GM19397 (cell line): Measurements from ENCODE around the gene OTUB2.
A peak's percentile ranks its signal among the peaks of the same experiment; 100 is the strongest.
"Not testable (repeated sequence)": the region's sequence is repeated elsewhere in the genome, so short reads cannot be mapped to it uniquely, and the experiment has no call there.

Experiments used
- ATAC-seq: cut with Tn5 transposase; IDR thresholded peaks from one replicate; pipeline ENCODE4 v1.9.1; 2021; ENCODE audit warnings: mild to moderate bottlenecking, moderate library complexity; ENCODE audit not compliant: unreplicated experiment

The OTUB2 gene

GRCh38 chr14:94052662-94053061, 26.5 kb downstream of the OTUB2 start:
- no peak for ATAC-seq

- ATAC-seq = no peak
Observed at GRCh38 chr14:94054401-94054800, 28.3 kb downstream of the OTUB2 start.

DNA sequence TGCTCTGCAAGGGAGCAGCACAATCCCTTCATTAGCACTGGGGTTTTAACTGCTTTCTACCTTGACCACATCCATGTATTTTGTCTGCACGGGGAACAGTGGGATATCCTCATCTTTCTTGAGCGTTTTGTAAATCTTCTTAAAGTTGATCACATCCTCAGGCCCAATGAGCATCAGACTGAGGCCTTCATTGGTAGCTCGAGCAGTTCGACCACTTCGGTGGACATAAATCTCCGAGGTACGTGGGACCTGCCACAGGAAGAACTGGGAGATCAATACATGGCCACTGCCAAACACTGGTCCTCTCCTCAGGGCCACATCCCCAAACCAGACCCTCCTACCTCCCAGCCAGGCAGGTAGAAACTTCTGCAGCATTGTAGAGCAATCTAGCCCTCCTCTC, 28.8 kb downstream of the OTUB2 start:
- no peak for ATAC-seq

- ATAC-seq = peak; percentile 56
Observed at GRCh38 chr14:94056579-94057308, 30.6 kb downstream of the OTUB2 start.

DNA sequence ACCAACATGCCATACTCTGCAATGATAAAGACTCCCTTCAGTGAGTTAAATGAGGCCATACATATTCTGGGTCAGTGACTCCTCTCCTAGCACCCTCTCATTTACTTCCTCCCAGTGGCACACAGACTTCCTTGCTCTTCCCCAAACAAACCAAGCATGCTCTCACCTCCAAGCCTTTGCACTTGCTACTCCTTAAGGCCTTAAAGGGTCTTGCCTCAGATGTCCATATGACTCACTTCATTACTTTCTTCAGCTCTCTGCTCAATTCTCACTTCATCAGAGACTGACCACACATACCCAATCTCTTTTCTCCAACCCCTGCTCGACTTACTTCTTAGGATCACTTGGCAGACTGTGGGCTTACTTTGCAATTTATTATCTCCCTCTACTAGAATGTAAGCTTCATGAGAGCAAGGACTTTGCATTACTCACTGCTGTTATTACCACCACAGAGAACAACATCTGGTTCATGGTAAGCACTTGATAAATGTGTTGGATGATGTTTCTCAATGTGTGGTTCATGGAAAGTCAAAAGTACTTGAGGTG, 32.1 kb downstream of the OTUB2 start:
- no peak for ATAC-seq

DNA sequence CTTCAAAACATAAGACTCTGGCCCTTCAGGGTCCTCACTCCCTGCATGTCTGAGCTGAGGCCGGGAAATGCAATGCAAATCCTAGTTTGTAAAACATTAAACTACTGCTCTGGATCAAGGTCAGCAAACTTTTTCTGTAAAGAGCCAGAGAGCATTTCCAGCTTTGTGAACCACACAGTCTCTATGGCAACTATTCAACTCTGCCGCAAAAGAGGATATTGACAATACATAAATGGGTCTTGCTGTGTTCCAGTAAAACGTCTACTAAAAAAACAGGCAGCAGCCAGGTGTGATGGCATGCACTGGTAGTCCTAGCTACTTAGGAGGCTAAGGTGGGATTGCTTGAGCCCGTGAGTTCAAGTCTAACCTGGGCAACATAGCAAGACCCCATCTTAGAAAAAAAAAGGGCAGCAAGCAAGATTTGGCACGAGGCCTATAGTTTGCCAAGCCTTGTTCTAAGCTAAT, 32.6 kb downstream of the OTUB2 start:
- ATAC-seq = no peak

DNA sequence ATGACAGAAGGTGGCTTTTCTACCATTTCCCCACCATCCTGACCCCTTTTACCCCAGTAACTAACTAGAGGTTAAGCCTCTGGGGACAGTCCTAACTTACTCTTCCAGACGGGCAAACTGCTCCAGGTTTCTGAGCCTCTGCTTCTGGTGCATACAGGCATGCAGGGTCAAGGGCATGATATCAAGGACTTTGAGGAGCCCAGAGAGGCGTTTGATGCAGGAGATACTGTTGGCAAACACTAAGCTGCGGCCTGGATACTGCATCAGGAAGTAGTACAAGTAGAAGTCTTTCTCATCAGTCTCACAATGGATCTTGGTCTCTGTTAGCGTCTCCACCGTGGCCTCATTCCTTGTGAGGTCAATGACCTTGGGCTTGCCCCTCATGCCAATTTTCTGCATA, 33.9 kb downstream of the OTUB2 start:
- ATAC-seq = no peak

DNA sequence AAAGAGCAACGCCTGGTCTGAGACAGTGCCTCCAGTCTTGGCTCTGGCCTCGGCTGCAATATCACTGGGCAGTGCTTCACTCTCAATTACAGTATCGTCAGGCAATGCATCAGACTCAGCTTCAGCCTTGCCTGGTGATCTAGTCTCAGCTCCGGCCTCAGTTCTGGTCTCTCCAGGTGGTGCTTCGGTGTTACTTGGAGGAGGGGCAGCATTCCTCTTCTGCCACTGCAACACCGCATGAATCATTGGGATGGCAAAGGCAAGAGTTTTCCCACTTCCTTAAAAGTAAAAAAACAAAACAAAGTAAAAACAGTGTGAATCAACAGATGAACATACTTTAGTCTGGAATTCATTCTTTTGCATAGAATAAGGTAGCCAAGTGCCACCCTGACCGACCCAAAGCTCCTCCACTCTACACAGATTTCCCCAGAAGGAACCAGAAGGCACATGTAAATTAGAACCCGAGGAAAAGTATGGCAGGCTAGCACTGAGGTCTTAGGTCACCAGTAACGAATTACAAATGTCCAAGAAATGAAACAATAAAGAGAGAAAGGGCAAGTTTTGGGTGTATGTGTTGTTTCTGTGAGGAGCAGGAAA, 36.3 kb downstream of the OTUB2 start:
- no peak for ATAC-seq

DNA sequence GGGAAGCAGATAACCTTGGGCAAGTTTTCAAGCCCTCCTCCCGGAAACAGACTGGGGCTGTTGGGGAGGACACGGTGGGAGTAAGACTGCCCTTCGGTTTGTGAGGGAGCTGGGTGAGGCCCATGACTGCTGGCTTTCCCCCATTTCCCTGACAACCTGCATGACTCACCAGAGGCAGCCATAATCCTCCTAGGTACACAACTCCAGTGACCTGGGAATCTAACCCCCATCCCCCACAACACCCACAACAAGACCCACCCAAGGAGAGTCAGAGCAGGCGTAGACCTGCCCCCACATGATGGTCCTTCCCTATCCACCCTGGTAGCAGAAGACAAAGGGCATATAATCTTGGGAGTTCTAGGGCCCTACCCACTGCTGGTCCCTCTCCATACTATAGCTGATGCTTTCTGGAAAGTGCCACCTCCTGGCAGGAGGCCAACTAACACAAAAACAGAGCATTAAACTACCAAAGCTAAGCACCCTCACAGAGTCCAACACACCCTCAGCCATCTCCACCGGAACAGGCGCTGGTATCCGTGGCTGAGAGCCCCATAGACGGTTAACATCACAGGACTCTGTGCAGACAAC, 40.0 kb downstream of the OTUB2 start:
- no peak for ATAC-seq

- ATAC-seq = not testable (repeated sequence)
Observed at GRCh38 chr14:94072076-94072475, 45.9 kb downstream of the OTUB2 start.

GRCh38 chr14:94074534-94074933, 48.4 kb downstream of the OTUB2 start:
- no peak for ATAC-seq

DNA sequence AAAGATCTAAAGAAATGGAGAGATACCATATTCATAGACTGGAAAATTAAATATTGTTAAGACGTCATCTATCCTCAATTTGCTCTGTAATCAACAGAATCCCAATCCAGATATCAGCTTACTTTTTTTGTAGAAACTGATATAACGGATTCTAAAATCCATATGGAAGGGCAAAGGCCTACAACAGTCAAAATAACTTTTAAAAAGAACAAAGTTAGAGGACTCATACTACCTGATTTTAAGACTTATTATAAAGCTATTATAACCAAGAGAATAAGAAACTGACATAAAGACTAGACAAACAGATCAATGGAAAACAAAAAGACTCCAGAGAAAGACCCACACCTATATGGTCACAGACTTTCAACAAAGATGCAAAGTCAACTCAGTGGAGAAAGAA, 48.9 kb downstream of the OTUB2 start:
- no peak for ATAC-seq

DNA sequence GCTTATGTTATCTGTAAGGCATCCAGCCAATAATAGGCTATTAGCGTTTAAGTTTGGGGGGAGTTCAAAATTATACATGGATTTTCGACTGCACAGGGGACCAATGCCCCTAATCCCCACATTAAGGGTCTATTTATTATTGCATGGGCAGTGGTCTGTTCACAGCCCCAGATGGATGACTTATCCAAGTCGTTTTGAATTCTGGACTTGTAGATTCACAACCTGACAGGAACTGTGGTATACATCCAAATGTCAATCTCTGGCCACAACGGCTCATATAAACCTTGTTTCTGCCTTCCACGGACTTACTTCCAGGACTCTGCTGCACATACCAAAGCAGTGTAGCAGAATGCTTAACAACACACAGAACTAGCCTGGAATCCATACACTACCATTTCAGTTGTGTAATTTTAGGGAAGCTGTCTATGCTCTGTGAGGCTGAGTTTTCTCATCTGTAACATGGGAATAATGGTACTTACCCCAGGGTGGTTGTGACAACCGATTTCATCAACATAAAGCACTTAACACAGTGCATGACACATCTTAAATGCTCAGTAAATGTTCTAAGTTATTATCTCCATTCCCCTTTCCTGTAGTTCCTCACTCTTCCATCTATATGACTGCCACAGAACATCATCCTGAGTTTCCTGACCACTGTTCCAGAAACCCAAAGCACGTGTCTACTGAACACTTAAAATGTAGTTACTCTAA, 51.1 kb downstream of the OTUB2 start:
- no peak for ATAC-seq

DNA sequence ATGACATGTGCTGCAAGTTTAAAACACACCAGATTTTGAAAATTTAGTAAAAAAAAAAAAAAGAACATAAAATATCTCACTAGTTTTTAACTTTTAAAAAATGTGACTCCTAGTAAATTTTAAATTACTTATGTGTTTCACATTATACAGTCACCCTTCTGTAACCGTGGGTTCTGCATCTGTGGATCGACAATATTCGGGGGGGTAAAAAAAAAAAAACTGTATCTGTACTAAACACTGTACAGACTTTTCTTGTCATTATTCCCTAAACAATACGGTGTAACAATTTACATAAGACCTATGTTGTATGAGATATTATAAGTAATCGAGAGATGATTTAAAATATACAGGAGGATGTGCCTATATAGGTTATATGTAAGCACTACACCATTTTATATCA, 51.7 kb downstream of the OTUB2 start:
- ATAC-seq = no peak

- ATAC-seq = no peak
Observed at GRCh38 chr14:94079891-94080620, 53.9 kb downstream of the OTUB2 start.

GRCh38 chr14:94080621-94081385, 54.7 kb downstream of the OTUB2 start, which contains the start of the genes DDX24 and IFI27L1:
DDX24 (minus strand) TSS chr14:94081202; CDS start chr14:94079742, 1,460 bp downstream.
IFI27L1 (plus strand) TSS chr14:94081310; CDS start chr14:94096938, 15,628 bp downstream.
- ATAC-seq = peak; percentile 98

DNA sequence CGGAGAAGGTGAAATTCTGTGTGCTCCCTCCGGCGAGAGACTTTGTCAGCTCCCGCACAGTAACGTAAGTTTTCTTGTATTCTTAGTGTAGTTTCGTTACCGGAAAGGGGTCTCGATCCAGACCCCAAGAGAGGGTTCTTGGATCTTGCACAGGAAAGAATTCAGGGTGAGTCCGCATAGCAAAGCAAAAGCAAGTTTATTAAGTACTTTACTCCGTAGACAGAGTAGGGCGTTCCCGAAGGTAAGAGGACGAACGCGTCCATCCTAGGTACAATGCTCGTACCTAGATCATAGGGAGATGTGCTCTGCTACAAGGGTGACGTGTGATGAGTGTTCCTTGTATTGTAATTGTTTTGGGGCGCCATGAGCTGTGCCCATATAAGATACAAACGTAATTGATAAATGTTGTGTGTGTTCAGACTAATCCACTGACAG, 55.3 kb downstream of the OTUB2 start:
- ATAC-seq = peak; percentile 17

DNA sequence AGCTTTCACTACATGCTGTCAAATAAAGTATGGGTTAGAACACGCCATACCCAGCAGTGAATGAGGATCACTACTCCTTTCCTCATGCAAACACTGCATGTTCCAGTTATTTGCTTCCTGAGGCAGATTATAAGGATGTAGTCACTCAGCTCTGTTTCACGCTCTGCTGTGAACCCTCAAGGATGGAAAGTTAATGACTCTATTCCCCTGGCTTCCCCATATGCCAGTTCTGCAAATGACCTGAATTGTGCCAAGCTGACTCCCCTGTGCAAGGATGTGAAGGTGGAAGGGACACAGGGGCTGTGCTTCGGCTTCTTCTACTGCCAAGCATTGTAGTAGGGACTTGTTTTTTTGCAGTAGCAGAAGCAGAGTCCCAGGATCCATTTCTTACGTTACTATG, 61.8 kb downstream of the OTUB2 start:
- no peak for ATAC-seq

DNA sequence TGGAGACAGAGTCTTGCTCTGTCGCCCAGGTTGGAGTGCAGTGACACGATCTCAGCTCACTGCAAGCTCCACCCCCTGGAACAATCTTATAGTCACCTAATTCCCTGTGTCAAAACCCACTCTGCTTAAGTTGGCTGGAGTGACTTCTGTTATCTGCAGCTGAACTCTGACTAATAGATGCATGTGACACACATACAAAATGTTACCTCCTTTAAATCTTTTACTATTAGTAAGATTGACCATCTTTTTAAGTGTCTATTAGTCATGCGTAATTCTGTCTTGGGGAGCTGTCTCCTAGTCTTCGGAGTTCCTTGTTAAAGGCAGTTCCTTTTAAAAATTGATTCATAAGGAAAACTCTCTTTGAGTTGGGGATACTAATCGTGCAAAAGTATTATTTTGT, 62.4 kb downstream of the OTUB2 start:
- ATAC-seq = no peak

DNA sequence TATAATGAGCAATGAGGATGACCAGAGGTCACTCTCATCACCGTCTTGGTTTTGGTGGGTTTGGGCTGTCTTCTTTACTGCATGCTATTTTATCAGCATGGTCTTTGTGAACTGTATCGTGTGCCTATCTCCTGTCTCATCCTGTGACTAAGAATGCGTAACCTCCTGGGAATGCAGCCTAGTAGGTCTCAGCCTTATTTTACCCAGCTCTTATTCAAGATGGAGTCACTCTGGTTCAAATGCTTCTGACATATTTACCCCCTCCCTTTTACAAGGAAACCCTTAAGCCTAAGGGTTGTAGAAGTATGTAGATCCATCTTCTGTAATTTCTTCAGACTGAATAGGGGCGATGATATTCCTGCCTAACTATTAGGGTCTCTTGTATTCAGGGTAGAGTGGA, 63.3 kb downstream of the OTUB2 start:
- ATAC-seq = no peak
